Upper lobe of right lung (tissue), 1 donor: ENCODE results near the gene DPEP2NB. TPM values are rescaled to one million over a fixed set of nuclear protein-coding genes. Genes with fewer than 3 reads are reported as not detected.
"Not testable (repeated sequence)": the region's sequence is repeated elsewhere in the genome, so short reads cannot be mapped to it uniquely, and the experiment has no call there.

Experiments used
- ATAC-seq: fragments of 200-7000 bp; cut with Tn5 transposase; one replicate; pipeline ENCODE4 v1.9.1; 2020; ENCODE audit warnings: mild to moderate bottlenecking, moderate library complexity
- DNase-seq: peaks from one replicate; pipeline ENCODE4 v3.0.0-alpha.2; 2020
- H3K27ac ChIP-seq: fragments of 200-600 bp; one replicate; pipeline ENCODE4 v1.8.0; 2022
- H3K27me3 ChIP-seq: fragments of 200-600 bp; one replicate; pipeline ENCODE4 v1.8.0; 2022; ENCODE audit warnings: mild to moderate bottlenecking
- H3K36me3 ChIP-seq: fragments of 200-600 bp; one replicate; pipeline ENCODE4 v1.8.0; 2022
- H3K4me1 ChIP-seq: fragments of 200-600 bp; one replicate; pipeline ENCODE4 v1.8.0; 2022
- H3K4me3 ChIP-seq: fragments of 200-600 bp; one replicate; pipeline ENCODE4 v1.8.0; 2022; ENCODE audit warnings: mild to moderate bottlenecking
- H3K9me3 ChIP-seq: fragments of 200-600 bp; one replicate; pipeline ENCODE4 v1.8.0; 2022
- CTCF ChIP-seq: fragments of 200-600 bp; IDR thresholded peaks from one replicate; pipeline ENCODE4 v1.8.0; 2022; ENCODE audit warnings: antibody characterized with exemption
- intact Hi-C: fragments of 100-400 bp; cut with DNase I; formaldehyde crosslinking; loops from one replicate; pipeline ENCODE4 v1.11.0; 2022
- total RNA-seq: library from RNA; stranded (reverse); fragmentation: NEBNext Ultra II Directional; extraction: Animal tissue kit (Norgen Biotek cat#: 25700); gene quantifications from one replicate; pipeline ENCODE4 v1.2.1, GENCODE V29; 2021
- donor health status: DM: no; HTN: yes; CAD: no; lungs with severe emphysema.

The DPEP2NB gene
- total RNA-seq, 1 donor from 2014 or later = not detected

GRCh38 chr16:68040506-68041288 lies 25.0 kb upstream of the DPEP2NB start:
- peak overlapping the region; percentile 6 for H3K27ac ChIP-seq
- no peaks in the 10 kb centered on the region for H3K27me3 ChIP-seq
- ATAC-seq (peak; percentile 99), DNase-seq (peak; percentile 92)
- H3K4me1 ChIP-seq = peaks cover 25% of the 10 kb centered on the region
- intact Hi-C loops = loop anchor here (5.0 to 10.0 kb wide), 2 partner anchors 48 to 156 kb away; partner anchors contain the start of gene NRN1L
- H3K36me3 ChIP-seq = peaks cover 6% of the 10 kb centered on the region
- H3K4me3 ChIP-seq = no peak overlapping the region
- peak; percentile 81 for TF ChIP-seq CTCF
- H3K9me3 ChIP-seq = no peaks in the 10 kb centered on the region

GRCh38 chr16:68037841-68038597 lies 22.3 kb upstream of the DPEP2NB start:
- no peak for DNase-seq
- H3K27me3 ChIP-seq = no peaks in the 10 kb centered on the region
- H3K9me3 ChIP-seq = no peaks in the 10 kb centered on the region
- no peak for TF ChIP-seq CTCF
- H3K27ac ChIP-seq = no peak overlapping the region
- intact Hi-C loops = no loop called here
- H3K4me3 ChIP-seq = no peak overlapping the region
- peaks cover 6% of the 10 kb centered on the region for H3K36me3 ChIP-seq
- no peak for ATAC-seq
- peaks cover 25% of the 10 kb centered on the region for H3K4me1 ChIP-seq

GRCh38 chr16:68035227-68035626 lies 19.5 kb upstream of the DPEP2NB start:
- Histone ChIP-seq H3K9me3 (no peaks in the 10 kb centered on the region), H3K27me3 (no peaks in the 10 kb centered on the region), H3K4me1 (peaks cover 10% of the 10 kb centered on the region), H3K4me3 (no peak overlapping the region), H3K36me3 (peaks cover 6% of the 10 kb centered on the region), H3K27ac (no peak overlapping the region)
- no peak for ATAC-seq
- DNase-seq = no peak
- TF ChIP-seq CTCF = no peak
- intact Hi-C loops = no loop called here

- no peak for ATAC-seq
- H3K27ac ChIP-seq = no peak overlapping the region
- intact Hi-C loops = no loop called here
- no peak for DNase-seq
- H3K4me3 ChIP-seq = no peak overlapping the region
- H3K9me3 ChIP-seq = no peaks in the 10 kb centered on the region
- peaks cover 6% of the 10 kb centered on the region for H3K4me1 ChIP-seq
- no peaks in the 10 kb centered on the region for H3K36me3 ChIP-seq
- H3K27me3 ChIP-seq = no peaks in the 10 kb centered on the region
- TF ChIP-seq CTCF = no peak
Measured at GRCh38 chr16:68033101-68033500, 17.4 kb upstream of the DPEP2NB start.

GRCh38 chr16:68031951-68032350 lies 16.2 kb upstream of the DPEP2NB start:
- no peaks in the 10 kb centered on the region for H3K4me1 ChIP-seq
- ATAC-seq (peak; percentile 87), DNase-seq (no peak)
- H3K27me3 ChIP-seq = no peaks in the 10 kb centered on the region
- intact Hi-C loops = no loop called here
- no peak overlapping the region for H3K27ac ChIP-seq
- H3K9me3 ChIP-seq = no peaks in the 10 kb centered on the region
- no peak overlapping the region for H3K4me3 ChIP-seq
- H3K36me3 ChIP-seq = peaks cover 7% of the 10 kb centered on the region
- no peak for TF ChIP-seq CTCF

- DNase-seq, H3K27ac ChIP-seq, H3K36me3 ChIP-seq, ATAC-seq, H3K4me3 ChIP-seq, intact Hi-C loops, H3K9me3 ChIP-seq, H3K27me3 ChIP-seq, H3K4me1 ChIP-seq: not testable (repeated sequence)
Measured at GRCh38 chr16:68030108-68030507, 14.4 kb upstream of the DPEP2NB start.
